ENCODE data around the gene CD14. TPM values are rescaled to one million over a fixed set of nuclear protein-coding genes. Genes with fewer than 3 reads are reported as not detected.

The CD14 gene
- 1 to 10 TPM in 5 of 6 experiments, under 1 TPM in 1; 0.84 to 1.9 (median 1.3) TPM for total RNA-seq (2021; fragmentation: NEBNext Ultra II Directional; extraction: Animal tissue kit (Norgen Biotek cat#: 25700))
- long read RNA-seq, transcript CD14-201 (2 exons, 1,886 nt): major isoform, 5 of 5 reads
- long read RNA-seq, partial matches to known transcripts: 0 of 5 reads
- long read RNA-seq, other reads (novel, unspliced or antisense): 0 of 5 reads

GRCh38 chr5:140633021-140633471 is at the start of gene CD14:
Gene CD14 (minus strand): TSS chr5:140633175. CDS start chr5:140633071, 104 bp downstream.
- peak within 1 kb of the TSS; percentile 66 for H3K27ac Mint-ChIP-seq
- H3K9me3 Mint-ChIP-seq: peaks cover 4% of the 10 kb centered on the region
- H3K27me3 Mint-ChIP-seq (ENCODE audit: insufficient read depth): no peaks in the 10 kb centered on the region; the same call in 1 of the 2 replicates
- H3K4me3 Mint-ChIP-seq: peak within 1 kb of the TSS; percentile 90
- H3K4me1 Mint-ChIP-seq (ENCODE audit: low read depth): peaks cover 25% of the 10 kb centered on the region
- H3K36me3 Mint-ChIP-seq (ENCODE audit: low read depth): peaks cover 3% of the 10 kb centered on the region
- no peak; the same call in 1 of the 2 replicates for TF ChIP-seq CTCF (IDR thresholded peaks at IDR 0.05)
- DNase-seq: peak; percentile 57

DNA sequence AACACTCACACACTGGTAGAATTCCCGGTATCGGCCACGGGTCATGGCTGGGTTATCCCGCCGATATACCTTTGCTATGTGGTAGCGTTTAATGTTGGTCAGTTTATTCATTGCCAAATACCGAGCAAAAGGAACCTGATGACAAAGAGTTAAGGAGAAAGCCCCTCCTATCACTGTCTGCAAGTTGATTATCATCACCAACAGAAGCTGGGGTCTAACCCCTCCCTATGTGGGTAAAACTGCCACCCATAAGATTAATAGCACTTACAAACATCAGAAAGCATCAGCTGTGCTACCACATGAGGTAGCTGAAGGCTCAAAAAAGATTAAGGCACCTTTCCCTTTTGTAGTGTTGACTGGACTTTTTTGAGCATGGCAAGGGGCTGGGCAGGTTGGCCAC is 46.0 kb upstream of the CD14 start:
- peaks cover 9% of the 10 kb centered on the region; the same call in 1 of the 2 replicates for H3K36me3 Mint-ChIP-seq (ENCODE audit: low read depth)
- DNase-seq: no peak
- H3K27ac Mint-ChIP-seq: no peak overlapping the region
- no peak overlapping the region for H3K4me3 Mint-ChIP-seq
- no peaks in the 10 kb centered on the region for H3K9me3 Mint-ChIP-seq
- H3K4me1 Mint-ChIP-seq (ENCODE audit: low read depth): no peaks in the 10 kb centered on the region
- no peaks in the 10 kb centered on the region; the same call in 1 of the 2 replicates for H3K27me3 Mint-ChIP-seq (ENCODE audit: insufficient read depth)
- TF ChIP-seq CTCF (IDR thresholded peaks at IDR 0.05): no peak

- H3K27ac Mint-ChIP-seq: no peak overlapping the region
- H3K4me1 Mint-ChIP-seq (ENCODE audit: low read depth): no peaks in the 10 kb centered on the region
Measured at GRCh38 chr5:140677947-140678346, 45.0 kb upstream of the CD14 start.

GRCh38 chr5:140674629-140675028 is 41.7 kb upstream of the CD14 start:
- H3K36me3 Mint-ChIP-seq (ENCODE audit: low read depth): peaks cover 5% of the 10 kb centered on the region; the same call in 1 of the 2 replicates
- DNase-seq: no peak

More at GRCh38 chr5:140677947-140678346, 45.0 kb upstream of the CD14 start:
- no peaks in the 10 kb centered on the region for H3K9me3 Mint-ChIP-seq
- peaks cover 5% of the 10 kb centered on the region; the same call in 1 of the 2 replicates for H3K36me3 Mint-ChIP-seq (ENCODE audit: low read depth)
- no peaks in the 10 kb centered on the region; the same call in 1 of the 2 replicates for H3K27me3 Mint-ChIP-seq (ENCODE audit: insufficient read depth)
- H3K4me3 Mint-ChIP-seq: no peak overlapping the region
- no peak for TF ChIP-seq CTCF (IDR thresholded peaks at IDR 0.05)
- no peak for DNase-seq

DNA sequence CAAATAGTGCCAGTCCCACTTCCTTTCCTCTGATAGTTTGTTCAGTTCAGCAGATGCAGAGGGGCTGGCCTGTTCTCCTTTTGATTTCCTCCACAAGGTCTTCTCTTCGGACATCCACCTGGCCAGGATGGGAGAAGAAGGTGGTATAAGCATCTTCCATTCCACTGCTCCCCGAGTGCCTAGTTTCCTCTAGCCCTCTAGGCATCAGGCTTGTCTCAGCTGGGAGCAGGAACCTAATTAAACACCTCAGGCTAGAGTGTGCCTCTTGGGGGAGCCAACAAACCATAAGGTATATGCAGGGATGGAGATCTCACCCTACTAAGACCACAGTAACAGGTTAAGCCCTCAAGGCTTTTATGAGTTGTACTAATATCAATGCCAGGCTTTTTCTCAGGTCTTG is 41.2 kb upstream of the CD14 start:
- peaks cover 9% of the 10 kb centered on the region; the same call in 1 of the 2 replicates for H3K36me3 Mint-ChIP-seq (ENCODE audit: low read depth)
- H3K9me3 Mint-ChIP-seq: no peaks in the 10 kb centered on the region
- H3K4me3 Mint-ChIP-seq: no peak overlapping the region
- no peak for TF ChIP-seq CTCF (IDR thresholded peaks at IDR 0.05)
- peak overlapping the region; percentile 22; the same call in 1 of the 2 replicates for H3K27ac Mint-ChIP-seq
- no peak for DNase-seq
- H3K27me3 Mint-ChIP-seq (ENCODE audit: insufficient read depth): no peaks in the 10 kb centered on the region; the same call in 1 of the 2 replicates
- H3K4me1 Mint-ChIP-seq (ENCODE audit: low read depth): no peaks in the 10 kb centered on the region

More at GRCh38 chr5:140674629-140675028, 41.7 kb upstream of the CD14 start:
- Mint-ChIP-seq H3K4me1 (ENCODE audit: low read depth) (no peaks in the 10 kb centered on the region), H3K27me3 (ENCODE audit: insufficient read depth) (no peaks in the 10 kb centered on the region; the same call in 1 of the 2 replicates), H3K27ac (no peak overlapping the region), H3K9me3 (no peaks in the 10 kb centered on the region), H3K4me3 (no peak overlapping the region)
- no peak for TF ChIP-seq CTCF (IDR thresholded peaks at IDR 0.05)

Data from HFFc6 (cell line).